ENCODE measurements around the gene PTPA.
"Not testable (repeated sequence)": the region's sequence is repeated elsewhere in the genome, so short reads cannot be mapped to it uniquely, and the experiment has no call there.

The PTPA gene

DNA sequence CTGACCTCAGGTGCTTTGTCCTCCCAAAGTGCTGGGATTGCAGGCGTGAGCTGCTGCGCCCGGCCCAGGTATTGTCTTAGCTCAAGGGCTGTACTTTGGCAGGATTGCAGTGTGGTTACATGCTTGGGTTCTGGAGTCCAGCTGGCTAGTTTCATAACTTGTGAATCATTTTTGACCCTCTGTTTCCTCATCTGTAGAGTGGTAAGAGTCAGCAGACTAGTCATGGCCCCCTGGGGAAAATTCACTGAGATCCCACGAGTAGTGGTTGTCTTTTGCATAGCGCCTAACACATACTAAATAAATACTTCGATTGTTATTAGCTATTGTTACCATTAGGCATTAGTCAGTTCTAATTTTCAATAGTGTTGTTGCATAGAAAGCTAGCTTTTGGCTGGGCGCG, 14.3 kb downstream of the PTPA start:
- peak overlapping the region; percentile 85 for H3K27ac ChIP-seq

DNA sequence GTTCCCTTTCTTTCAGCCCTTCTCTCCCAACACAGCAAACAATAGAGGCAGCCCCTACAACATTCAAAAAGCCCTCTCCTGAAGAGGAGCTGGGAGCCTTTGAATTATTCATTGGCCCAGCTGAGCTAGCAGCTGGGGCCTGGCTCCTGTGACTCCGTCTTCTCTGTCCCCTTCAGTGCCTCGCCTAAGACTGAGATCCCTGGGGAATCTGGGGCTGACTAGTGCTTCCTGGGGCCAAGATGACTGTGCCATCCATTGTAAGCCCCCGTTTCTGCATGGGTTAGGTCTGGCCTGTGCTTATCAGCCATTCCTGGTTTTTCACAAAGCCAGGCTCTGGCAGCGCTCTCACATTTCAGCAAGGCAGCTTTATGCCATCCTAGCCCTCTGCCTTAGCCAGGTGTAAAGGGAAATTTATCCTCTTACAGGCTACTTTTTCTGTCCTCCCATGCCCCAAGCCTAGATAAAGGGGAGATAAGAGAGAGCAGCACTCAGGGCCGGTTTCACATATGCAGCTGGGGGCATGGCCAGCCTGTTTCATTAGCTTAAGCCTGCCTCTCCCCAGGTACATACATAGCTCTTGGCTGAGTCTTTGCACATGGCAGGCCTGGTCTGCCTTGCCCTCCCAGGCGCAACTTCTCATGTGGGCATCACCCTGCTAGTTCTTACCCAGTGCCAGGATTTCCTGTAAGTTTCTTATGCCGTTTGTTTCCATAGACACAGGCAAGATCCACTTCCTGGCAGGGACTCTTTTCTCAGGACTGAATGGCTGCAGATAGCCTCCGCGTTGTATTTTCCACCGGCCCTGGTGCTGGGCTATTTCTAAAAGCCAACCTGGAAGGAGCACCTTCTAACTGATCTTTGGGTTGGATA, 15.8 kb downstream of the PTPA start:
- no peak for DNase-seq
- TF ChIP-seq, protein P1, sequence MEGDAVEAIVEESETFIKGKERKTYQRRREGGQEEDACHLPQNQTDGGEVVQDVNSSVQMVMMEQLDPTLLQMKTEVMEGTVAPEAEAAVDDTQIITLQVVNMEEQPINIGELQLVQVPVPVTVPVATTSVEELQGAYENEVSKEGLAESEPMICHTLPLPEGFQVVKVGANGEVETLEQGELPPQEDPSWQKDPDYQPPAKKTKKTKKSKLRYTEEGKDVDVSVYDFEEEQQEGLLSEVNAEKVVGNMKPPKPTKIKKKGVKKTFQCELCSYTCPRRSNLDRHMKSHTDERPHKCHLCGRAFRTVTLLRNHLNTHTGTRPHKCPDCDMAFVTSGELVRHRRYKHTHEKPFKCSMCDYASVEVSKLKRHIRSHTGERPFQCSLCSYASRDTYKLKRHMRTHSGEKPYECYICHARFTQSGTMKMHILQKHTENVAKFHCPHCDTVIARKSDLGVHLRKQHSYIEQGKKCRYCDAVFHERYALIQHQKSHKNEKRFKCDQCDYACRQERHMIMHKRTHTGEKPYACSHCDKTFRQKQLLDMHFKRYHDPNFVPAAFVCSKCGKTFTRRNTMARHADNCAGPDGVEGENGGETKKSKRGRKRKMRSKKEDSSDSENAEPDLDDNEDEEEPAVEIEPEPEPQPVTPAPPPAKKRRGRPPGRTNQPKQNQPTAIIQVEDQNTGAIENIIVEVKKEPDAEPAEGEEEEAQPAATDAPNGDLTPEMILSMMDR (IDR thresholded peaks at IDR 0.05; ENCODE audit: low read depth, low read length, missing control alignments), result no peak
- H3K27ac ChIP-seq, result peak overlapping the region; percentile 9
- no peak overlapping the region for H3K4me3 ChIP-seq (ENCODE audit: low read depth, low read length)
- no peaks in the 10 kb centered on the region for H3K27me3 ChIP-seq (replicated peaks)
- peaks cover 27% of the 10 kb centered on the region for H3K36me3 ChIP-seq (replicated peaks)
- in situ Hi-C loops (cut with HindIII; ENCODE audit: low pct_ligation_motif_present, low sequenced_read_pairs), result no loop called here

More for the DNA sequence above, 14.3 kb downstream of the PTPA start:
- peak; percentile 92 for DNase-seq
- H3K36me3 ChIP-seq (replicated peaks), result peaks cover 26% of the 10 kb centered on the region
- H3K27me3 ChIP-seq (replicated peaks), result no peaks in the 10 kb centered on the region
- no peak overlapping the region for H3K4me3 ChIP-seq (ENCODE audit: low read depth, low read length)
- TF ChIP-seq, protein P1 (IDR thresholded peaks at IDR 0.05; ENCODE audit: low read depth, low read length, missing control alignments), result no peak
- in situ Hi-C loops (cut with HindIII; ENCODE audit: low pct_ligation_motif_present, low sequenced_read_pairs), result no loop called here

DNA sequence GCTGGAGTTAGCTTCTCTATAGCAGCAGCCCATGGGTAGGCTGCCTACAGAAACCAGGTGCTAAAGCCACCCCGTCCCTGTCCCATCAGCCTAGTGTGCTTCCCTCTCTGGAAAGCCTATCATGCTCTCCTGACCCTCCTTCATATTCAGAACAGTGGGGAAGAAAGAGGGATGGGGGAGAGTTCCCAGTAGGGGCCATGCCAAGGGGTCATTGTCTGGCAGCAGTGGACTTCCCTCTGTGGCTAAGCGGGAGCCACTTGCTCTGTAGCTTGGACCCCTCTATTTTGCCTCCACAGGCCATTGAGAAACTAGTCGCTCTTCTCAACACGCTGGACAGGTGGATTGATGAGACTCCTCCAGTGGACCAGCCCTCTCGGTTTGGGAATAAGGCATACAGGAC, 17.5 kb downstream of the PTPA start:
- Histone ChIP-seq H3K27ac (no peak overlapping the region), H3K27me3 (replicated peaks) (no peaks in the 10 kb centered on the region), H3K36me3 (replicated peaks) (peaks cover 30% of the 10 kb centered on the region), H3K4me3 (ENCODE audit: low read depth, low read length) (no peak overlapping the region)
- TF ChIP-seq, protein P1 (IDR thresholded peaks at IDR 0.05; ENCODE audit: low read depth, low read length, missing control alignments), result no peak
- DNase-seq, result no peak
- in situ Hi-C loops (cut with HindIII; ENCODE audit: low pct_ligation_motif_present, low sequenced_read_pairs), result no loop called here

DNA sequence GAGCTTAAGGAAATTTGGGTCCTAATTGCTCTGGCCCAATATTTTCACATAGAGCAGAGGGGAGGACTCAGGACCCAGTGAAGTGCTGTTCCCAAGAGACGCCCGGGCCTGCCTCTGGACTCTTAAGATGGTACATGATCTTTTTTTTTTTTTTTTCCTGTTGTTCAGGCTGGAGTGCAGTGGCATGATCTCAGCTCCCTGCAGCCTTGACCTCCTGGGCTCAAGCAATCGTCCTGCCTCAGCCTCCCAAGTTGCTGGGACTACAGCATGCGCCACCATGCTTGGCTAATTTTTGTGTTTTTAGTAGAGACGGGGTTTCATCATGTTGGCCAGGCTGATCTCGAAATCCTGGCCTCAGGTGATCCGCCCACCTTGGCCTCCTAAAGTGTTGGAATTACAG, 19.1 kb downstream of the PTPA start:
- H3K27me3 ChIP-seq (replicated peaks); H3K4me3 ChIP-seq (ENCODE audit: low read depth, low read length); H3K27ac ChIP-seq; DNase-seq: not testable (repeated sequence)
- peaks cover 41% of the 10 kb centered on the region for H3K36me3 ChIP-seq (replicated peaks)
- in situ Hi-C loops (cut with HindIII; ENCODE audit: low pct_ligation_motif_present, low sequenced_read_pairs), result loop anchor here (10.0 kb wide), 1 partner anchor 495 kb away; the partner anchor contains the start of genes C9orf50 and NTMT1

DNA sequence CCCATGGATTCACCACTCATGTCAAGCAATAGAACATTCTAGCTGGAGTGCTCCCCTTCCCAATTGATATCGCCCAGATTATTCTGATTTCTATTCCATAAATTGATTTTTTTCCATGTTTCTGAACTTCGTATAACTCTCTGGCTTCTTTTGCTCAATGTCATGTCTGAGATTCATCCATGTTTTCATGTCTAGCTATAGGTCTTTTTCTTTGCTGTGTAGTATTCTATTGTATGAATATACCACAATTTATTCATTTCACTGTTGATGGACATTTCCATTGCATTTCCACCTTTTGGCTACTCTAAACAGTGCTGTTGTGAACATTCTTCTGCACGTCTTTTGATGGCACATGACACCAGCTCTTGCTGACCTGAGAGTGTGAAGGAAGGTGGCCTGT, 19.6 kb downstream of the PTPA start:
- no peak overlapping the region for H3K27ac ChIP-seq
- TF ChIP-seq, protein P1 (IDR thresholded peaks at IDR 0.05; ENCODE audit: low read depth, low read length, missing control alignments), result no peak
- no peak overlapping the region for H3K4me3 ChIP-seq (ENCODE audit: low read depth, low read length)
- in situ Hi-C loops (cut with HindIII; ENCODE audit: low pct_ligation_motif_present, low sequenced_read_pairs), result loop anchor here (10.0 kb wide), 1 partner anchor 494 kb away; the partner anchor contains the start of genes C9orf50 and NTMT1
- no peak for DNase-seq
- H3K36me3 ChIP-seq (replicated peaks), result peaks cover 45% of the 10 kb centered on the region
- H3K27me3 ChIP-seq (replicated peaks), result no peaks in the 10 kb centered on the region

DNA sequence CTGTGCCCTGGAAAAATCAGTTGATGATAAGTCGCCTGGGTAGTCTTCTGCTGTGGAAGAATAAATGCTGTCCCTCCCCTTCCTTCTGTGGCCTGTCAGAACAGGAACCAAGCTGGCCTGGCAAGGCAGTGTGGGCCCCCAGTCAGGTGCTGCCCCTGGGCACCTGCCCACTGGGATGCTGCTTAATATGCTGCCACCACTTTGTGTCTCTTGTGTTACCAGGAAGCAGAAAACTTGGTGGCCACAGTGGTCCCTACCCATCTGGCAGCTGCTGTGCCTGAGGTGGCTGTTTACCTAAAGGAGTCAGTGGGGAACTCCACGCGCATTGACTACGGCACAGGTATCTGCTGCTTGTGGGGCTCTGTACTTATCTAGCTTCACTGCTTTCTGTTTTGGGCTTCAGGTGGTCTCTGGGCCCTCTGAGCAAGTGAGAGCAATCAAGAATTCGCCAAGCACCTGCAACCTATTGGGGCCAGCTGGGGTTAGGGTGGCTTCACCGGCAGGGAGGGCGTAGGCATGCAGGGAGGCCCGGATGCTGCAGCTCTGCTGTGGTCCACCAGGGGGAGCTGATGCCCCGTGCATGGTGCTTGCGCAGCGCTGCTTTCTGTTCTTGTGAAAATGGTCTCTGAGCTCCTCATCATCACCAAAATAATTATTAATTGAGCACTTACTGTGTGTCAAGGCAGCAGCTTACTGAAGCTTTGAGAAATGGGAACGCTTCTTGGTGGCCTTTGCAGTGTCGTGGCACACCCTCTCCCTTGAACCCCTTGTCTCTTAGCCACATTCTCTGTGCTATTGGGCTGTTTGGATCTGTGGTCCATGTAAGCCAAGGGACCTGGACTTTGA, 20.3 kb downstream of the PTPA start:
- in situ Hi-C loops (cut with HindIII; ENCODE audit: low pct_ligation_motif_present, low sequenced_read_pairs), result loop anchor here (10.0 kb wide), 1 partner anchor 493 kb away; the partner anchor contains the start of genes C9orf50 and NTMT1
- TF ChIP-seq, protein P1 (IDR thresholded peaks at IDR 0.05; ENCODE audit: low read depth, low read length, missing control alignments), result peak; percentile 100
- Histone ChIP-seq H3K27me3 (replicated peaks) (no peaks in the 10 kb centered on the region), H3K4me3 (ENCODE audit: low read depth, low read length) (no peak overlapping the region), H3K27ac (no peak overlapping the region), H3K36me3 (replicated peaks) (peaks cover 49% of the 10 kb centered on the region)
- peak; percentile 60 for DNase-seq

All from brain microvascular endothelial cell (primary cell).